Left renal pelvis (tissue), 4 donors: ENCODE data around the gene LCE3B. TPM values are rescaled to one million over a fixed set of nuclear protein-coding genes. Genes with fewer than 3 reads are reported as not detected.

Source experiments
- DNase-seq, 4 donors: peaks; one replicate each; pipeline ENCODE4 v3.0.0-alpha.2; 2013; ENCODE audit warnings: low read depth in 4 of 4, low spot score in 3 of 4
- polyA plus RNA-seq, 4 donors: library from polyadenylated mRNA; unstranded; fragments of 120-200 nt; gene quantifications; one replicate each; pipeline ENCODE4 v1.2.1, GENCODE V29; 2013; ENCODE audit not compliant: insufficient read length in 4 of 4

The LCE3B gene
- polyA plus RNA-seq, 4 donors: not detected

- no peak for DNase-seq
These were observed 44.1 kb downstream of the LCE3B start for GRCh38 chr1:152657677-152658076.

- DNase-seq: no peak
These were observed 45.0 kb downstream of the LCE3B start for GRCh38 chr1:152658649-152659048.

GRCh38 chr1:152663098-152663497, 49.5 kb downstream of the LCE3B start, which contains the start of gene LCE2D:
Gene LCE2D, plus strand, starts transcription at chr1:152663380. Its CDS starts 726 bp downstream, at chr1:152664106.
- no peak for DNase-seq

Other genes starting within 250 kb of the LCE3B start
- not detected for gene CRNN, start 199.5 kb upstream of the LCE3B start, polyA plus RNA-seq
- not detected for gene LCE5A, start 103.0 kb upstream of the LCE3B start, polyA plus RNA-seq
- not detected for gene CRCT1, start 99.3 kb upstream of the LCE3B start, polyA plus RNA-seq
- not detected for gene LCE3E, start 47.0 kb upstream of the LCE3B start, polyA plus RNA-seq
- gene LCE3D, start 33.3 kb upstream of the LCE3B start, polyA plus RNA-seq: not detected
- not detected for gene LCE3C, start 13.6 kb upstream of the LCE3B start, polyA plus RNA-seq
- gene LCE3A, start 9.3 kb downstream of the LCE3B start, polyA plus RNA-seq: not detected
- gene LCE2D, start 49.6 kb downstream of the LCE3B start, polyA plus RNA-seq: not detected
- not detected for gene LCE2C, start 61.5 kb downstream of the LCE3B start, polyA plus RNA-seq
- not detected for gene LCE2B, start 72.3 kb downstream of the LCE3B start, polyA plus RNA-seq
- gene LCE2A, start 84.5 kb downstream of the LCE3B start, polyA plus RNA-seq: not detected
- gene LCE4A, start 94.3 kb downstream of the LCE3B start, polyA plus RNA-seq: not detected
- gene KPRP, start 144.2 kb downstream of the LCE3B start, polyA plus RNA-seq: not detected
- gene LCE1F, start 161.3 kb downstream of the LCE3B start, polyA plus RNA-seq: not detected
- not detected for gene LCE1E, start 172.4 kb downstream of the LCE3B start, polyA plus RNA-seq
- not detected for gene LCE1D, start 182.9 kb downstream of the LCE3B start, polyA plus RNA-seq
- not detected for gene LCE1C, start 192.8 kb downstream of the LCE3B start, polyA plus RNA-seq
- gene LCE1B, start 198.2 kb downstream of the LCE3B start, polyA plus RNA-seq: not detected
- gene LCE1A, start 213.7 kb downstream of the LCE3B start, polyA plus RNA-seq: not detected
- not detected for gene LCE6A, start 229.0 kb downstream of the LCE3B start, polyA plus RNA-seq
- not detected for gene LCE7A, start 246.2 kb downstream of the LCE3B start, polyA plus RNA-seq